Ishikawa (cell line): ENCODE measurements around the gene BMS1.
A peak's percentile ranks its signal among the peaks of the same experiment; 100 is the strongest.

Experiments
- CEBPB ChIP-seq: IDR thresholded peaks from 2 replicates; pipeline ENCODE4 v1.6.1; 2012
- CREB1 ChIP-seq: IDR thresholded peaks from 2 replicates; pipeline ENCODE4 v1.6.1; 2012; ENCODE audit warnings: low read depth
- EGR1 ChIP-seq: IDR thresholded peaks from 2 replicates; pipeline ENCODE4 v1.6.1; 2012
- EP300 ChIP-seq: IDR thresholded peaks from 2 replicates; pipeline ENCODE4 v1.6.1; 2012; ENCODE audit warnings: borderline replicate concordance
- FOXM1 ChIP-seq: IDR thresholded peaks from 2 replicates; pipeline ENCODE4 v1.6.1; 2012; ENCODE audit warnings: low read depth, borderline replicate concordance
- NFIC ChIP-seq: IDR thresholded peaks from 2 replicates; pipeline ENCODE4 v1.6.1; 2012
- RAD21 ChIP-seq: IDR thresholded peaks from 2 replicates; pipeline ENCODE4 v1.6.1; 2012; ENCODE audit warnings: low read depth
- TAF1 ChIP-seq: IDR thresholded peaks from 2 replicates; pipeline ENCODE4 v1.6.1; 2012; ENCODE audit warnings: low read depth, mild to moderate bottlenecking
- TCF12 ChIP-seq: IDR thresholded peaks from 2 replicates; pipeline ENCODE4 v1.6.1; 2012; ENCODE audit warnings: low read depth
- TEAD4 ChIP-seq: IDR thresholded peaks from 2 replicates; pipeline ENCODE4 v1.6.1; 2012
- YY1 ChIP-seq: IDR thresholded peaks from 2 replicates; pipeline ENCODE4 v1.6.1; 2012; ENCODE audit warnings: low read depth
- ZBTB7A ChIP-seq: IDR thresholded peaks from 2 replicates; pipeline ENCODE4 v1.6.1; 2012; ENCODE audit warnings: low read depth
- TF ChIP-seq, protein P1 (sequence below): IDR thresholded peaks from 2 replicates; pipeline ENCODE4 v1.6.1; 2012
- TF ChIP-seq, protein P2 (sequence below): IDR thresholded peaks from 2 replicates; pipeline ENCODE4 v1.6.1; 2012
- TF ChIP-seq, protein P3 (sequence below): IDR thresholded peaks from 2 replicates; pipeline ENCODE4 v1.6.1; 2012; ENCODE audit warnings: low read depth, mild to moderate bottlenecking

BMS1 gene

DNA sequence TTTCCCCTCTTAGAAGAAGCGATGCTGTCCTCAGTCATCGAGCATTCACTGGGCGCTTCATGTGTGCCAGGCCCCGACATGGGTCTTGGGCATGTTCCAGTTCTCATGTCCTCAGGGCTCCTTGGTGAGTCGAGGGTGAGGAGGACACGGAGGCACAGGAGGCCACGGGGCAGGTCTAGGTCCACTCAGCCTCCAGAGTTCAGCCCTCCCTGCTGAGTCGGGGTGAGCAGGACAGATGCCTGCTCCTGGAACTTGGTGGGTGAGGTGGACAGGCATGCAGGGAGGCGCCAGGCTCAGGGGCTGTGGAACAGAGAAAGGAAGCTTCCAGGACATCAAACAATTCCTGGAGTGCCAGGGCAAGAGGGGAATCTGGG lies 87.4 kb downstream of the BMS1 start:
- TF ChIP-seq FOXM1 (no peak), CREB1 (no peak)

DNA sequence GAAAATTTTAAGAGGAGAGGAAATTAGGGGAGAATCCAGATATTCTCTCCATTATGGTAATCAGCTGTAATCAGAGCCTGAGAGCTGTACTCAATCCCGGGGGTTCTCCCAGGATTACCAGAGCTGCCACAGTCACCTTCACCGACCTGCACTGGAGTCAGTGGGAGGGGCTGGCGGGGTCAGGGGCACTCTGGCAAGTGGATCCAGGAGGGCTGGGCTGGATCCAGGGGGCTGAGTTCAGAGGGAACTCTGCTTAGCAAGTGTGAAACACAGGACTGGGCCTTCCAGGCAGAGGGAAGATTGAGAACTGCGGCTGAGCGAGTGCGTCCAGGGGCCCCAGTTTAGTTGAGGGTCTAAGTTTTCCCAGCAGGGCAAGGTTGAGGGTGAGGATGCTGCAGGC lies 89.2 kb downstream of the BMS1 start:
- no peak for TF ChIP-seq EP300
- TF ChIP-seq TEAD4, result no peak
- TF ChIP-seq TCF12, result no peak
- TF ChIP-seq TAF1, result no peak
- TF ChIP-seq, protein P1, sequence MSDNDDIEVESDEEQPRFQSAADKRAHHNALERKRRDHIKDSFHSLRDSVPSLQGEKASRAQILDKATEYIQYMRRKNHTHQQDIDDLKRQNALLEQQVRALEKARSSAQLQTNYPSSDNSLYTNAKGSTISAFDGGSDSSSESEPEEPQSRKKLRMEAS, result no peak
- TF ChIP-seq, protein P2, sequence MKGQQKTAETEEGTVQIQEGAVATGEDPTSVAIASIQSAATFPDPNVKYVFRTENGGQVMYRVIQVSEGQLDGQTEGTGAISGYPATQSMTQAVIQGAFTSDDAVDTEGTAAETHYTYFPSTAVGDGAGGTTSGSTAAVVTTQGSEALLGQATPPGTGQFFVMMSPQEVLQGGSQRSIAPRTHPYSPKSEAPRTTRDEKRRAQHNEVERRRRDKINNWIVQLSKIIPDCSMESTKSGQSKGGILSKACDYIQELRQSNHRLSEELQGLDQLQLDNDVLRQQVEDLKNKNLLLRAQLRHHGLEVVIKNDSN, result no peak
- TF ChIP-seq EGR1, result no peak
- no peak for TF ChIP-seq FOXM1
- no peak for TF ChIP-seq CREB1
- TF ChIP-seq YY1, result no peak
- no peak for TF ChIP-seq NFIC
- TF ChIP-seq, protein P3, sequence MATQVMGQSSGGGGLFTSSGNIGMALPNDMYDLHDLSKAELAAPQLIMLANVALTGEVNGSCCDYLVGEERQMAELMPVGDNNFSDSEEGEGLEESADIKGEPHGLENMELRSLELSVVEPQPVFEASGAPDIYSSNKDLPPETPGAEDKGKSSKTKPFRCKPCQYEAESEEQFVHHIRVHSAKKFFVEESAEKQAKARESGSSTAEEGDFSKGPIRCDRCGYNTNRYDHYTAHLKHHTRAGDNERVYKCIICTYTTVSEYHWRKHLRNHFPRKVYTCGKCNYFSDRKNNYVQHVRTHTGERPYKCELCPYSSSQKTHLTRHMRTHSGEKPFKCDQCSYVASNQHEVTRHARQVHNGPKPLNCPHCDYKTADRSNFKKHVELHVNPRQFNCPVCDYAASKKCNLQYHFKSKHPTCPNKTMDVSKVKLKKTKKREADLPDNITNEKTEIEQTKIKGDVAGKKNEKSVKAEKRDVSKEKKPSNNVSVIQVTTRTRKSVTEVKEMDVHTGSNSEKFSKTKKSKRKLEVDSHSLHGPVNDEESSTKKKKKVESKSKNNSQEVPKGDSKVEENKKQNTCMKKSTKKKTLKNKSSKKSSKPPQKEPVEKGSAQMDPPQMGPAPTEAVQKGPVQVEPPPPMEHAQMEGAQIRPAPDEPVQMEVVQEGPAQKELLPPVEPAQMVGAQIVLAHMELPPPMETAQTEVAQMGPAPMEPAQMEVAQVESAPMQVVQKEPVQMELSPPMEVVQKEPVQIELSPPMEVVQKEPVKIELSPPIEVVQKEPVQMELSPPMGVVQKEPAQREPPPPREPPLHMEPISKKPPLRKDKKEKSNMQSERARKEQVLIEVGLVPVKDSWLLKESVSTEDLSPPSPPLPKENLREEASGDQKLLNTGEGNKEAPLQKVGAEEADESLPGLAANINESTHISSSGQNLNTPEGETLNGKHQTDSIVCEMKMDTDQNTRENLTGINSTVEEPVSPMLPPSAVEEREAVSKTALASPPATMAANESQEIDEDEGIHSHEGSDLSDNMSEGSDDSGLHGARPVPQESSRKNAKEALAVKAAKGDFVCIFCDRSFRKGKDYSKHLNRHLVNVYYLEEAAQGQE, result no peak
- no peak for TF ChIP-seq RAD21
- no peak for TF ChIP-seq CEBPB
- no peak for TF ChIP-seq ZBTB7A

DNA sequence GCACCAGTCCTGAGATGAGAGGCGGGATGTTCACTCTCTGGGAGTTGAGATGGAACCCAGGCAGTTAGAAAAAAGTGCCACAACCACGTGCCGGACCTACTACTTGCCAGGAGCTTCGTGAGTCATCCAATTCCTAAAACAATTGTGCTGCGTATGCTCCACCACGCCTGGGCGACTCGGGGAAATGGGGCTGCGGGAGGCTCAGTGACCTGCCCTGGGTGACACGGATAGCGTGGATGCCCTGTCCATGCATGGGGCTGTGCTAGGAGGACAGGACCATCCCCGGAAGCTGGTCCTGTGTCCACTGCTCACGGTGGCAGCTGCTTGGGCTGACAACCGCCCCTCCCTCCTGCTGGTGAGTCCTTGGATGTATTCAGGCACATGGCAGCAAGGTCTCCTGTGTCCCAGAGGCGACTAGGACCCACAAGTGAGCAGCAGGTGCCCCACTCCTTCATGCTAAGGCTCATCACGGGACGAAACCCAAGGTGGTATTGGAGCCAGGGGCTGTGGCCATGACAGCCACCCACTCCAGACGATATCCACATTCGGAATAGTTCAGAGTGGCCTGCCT lies 90.4 kb downstream of the BMS1 start:
- no peak for TF ChIP-seq TCF12
- TF ChIP-seq, protein P1, result peak; percentile 86
- TF ChIP-seq EGR1, result no peak
- TF ChIP-seq EP300, result no peak
- TF ChIP-seq RAD21, result no peak

DNA sequence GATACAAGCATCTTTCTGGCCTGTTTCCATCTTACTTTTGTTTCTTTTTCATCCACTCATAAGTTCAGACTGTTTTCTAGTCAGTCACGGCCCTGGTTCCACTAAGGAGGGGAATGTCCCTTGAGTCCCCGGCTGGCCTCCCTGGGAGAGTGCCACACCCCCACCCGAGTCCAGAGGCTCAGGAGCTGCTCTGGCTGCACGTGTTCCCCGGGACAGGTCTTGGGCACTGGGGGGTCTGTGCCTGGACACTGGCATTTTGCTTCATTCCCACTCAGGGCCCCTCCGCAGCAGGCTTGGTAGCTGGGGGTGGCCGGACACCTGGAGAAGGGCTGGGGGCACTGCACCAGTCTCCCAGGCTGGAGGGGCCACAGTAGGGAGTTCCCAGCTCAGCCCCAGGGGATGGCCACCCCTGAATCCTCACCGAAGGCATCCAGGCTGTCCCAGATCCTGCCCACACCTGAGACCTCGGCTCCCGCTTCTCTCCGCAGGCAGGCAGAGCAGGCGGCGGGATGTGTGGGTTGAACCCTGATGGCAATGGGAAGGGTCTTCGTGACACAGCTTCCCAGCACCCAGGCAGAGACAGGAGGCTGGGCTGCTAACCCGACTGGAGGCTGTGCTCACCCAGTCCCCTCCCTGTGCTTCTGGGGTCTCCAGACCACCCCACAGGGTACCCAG lies 92.3 kb downstream of the BMS1 start:
- TF ChIP-seq CREB1 (no peak), EGR1 (no peak), CEBPB (no peak), FOXM1 (no peak), ZBTB7A (no peak), TEAD4 (no peak), RAD21 (no peak), YY1 (no peak), EP300 (no peak)
- TF ChIP-seq, protein P1, result no peak
- TF ChIP-seq, protein P3, result no peak

DNA sequence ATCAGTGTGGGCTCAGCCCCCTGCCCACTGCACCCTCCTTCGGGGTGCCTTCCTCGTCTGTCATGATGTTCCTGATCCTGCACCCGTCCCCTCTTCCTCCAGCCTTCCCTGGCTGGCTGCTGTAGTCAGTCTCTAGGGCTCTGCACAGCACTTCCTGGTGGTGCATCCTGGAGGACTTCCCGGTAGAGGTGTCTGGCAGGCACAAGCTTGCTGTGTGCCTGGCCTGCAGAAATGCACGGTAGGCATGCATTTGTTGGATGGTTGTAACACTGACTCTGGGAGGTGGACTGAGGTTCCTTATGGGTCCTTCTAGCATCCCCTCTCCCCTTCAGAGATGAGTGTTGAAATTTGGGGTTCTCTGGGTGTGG lies 92.8 kb downstream of the BMS1 start:
- TF ChIP-seq NFIC (no peak), TAF1 (no peak), CREB1 (no peak), RAD21 (no peak), EP300 (no peak), FOXM1 (no peak), ZBTB7A (no peak), EGR1 (no peak), CEBPB (no peak), YY1 (no peak), TCF12 (no peak), TEAD4 (no peak)
- TF ChIP-seq, protein P2, result no peak
- TF ChIP-seq, protein P1, result no peak
- TF ChIP-seq, protein P3, result no peak
